Measurements from ENCODE around the gene ZNF532. TPM values are rescaled to one million over a fixed set of nuclear protein-coding genes. Genes with fewer than 3 reads are reported as not detected.

ZNF532 gene
- polyA plus RNA-seq, 1 experiment = 75.3 TPM

DNA sequence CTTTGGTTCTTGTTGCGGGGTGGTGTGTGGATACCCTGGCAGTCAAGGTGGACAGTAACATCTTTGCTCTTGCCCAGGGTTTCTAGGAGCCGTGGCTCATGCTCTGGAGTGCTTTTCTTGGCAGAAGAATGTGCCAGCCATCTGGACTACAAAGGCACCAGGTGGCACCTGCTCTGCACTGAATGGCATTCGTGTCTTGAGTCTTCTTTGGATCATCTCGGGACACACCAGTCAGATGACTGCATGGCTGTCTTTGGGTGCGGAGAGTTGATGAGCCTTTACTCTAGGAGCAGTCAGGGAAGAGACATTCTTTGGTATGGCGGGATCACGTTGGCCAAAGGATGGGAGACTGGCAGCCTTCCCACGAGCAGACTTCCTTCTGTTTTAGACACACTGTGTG lies 170.9 kb downstream of the ZNF532 start:
- no peaks in the 10 kb centered on the region for H3K27me3 ChIP-seq (ENCODE audit: control insufficient read depth, insufficient read depth, low read length)
- CTCF ChIA-PET = no interaction called here
- POLR2A ChIA-PET = no interaction called here
- DNase-seq (ENCODE audit: low read depth) = no peak
- H3K36me3 ChIP-seq (ENCODE audit: control insufficient read depth, insufficient read depth, low read length) = no peaks in the 10 kb centered on the region
- TF ChIP-seq, protein P1, sequence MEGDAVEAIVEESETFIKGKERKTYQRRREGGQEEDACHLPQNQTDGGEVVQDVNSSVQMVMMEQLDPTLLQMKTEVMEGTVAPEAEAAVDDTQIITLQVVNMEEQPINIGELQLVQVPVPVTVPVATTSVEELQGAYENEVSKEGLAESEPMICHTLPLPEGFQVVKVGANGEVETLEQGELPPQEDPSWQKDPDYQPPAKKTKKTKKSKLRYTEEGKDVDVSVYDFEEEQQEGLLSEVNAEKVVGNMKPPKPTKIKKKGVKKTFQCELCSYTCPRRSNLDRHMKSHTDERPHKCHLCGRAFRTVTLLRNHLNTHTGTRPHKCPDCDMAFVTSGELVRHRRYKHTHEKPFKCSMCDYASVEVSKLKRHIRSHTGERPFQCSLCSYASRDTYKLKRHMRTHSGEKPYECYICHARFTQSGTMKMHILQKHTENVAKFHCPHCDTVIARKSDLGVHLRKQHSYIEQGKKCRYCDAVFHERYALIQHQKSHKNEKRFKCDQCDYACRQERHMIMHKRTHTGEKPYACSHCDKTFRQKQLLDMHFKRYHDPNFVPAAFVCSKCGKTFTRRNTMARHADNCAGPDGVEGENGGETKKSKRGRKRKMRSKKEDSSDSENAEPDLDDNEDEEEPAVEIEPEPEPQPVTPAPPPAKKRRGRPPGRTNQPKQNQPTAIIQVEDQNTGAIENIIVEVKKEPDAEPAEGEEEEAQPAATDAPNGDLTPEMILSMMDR (IDR thresholded peaks at IDR 0.05; ENCODE audit: insufficient read depth, low read depth, low read length) = no peak
- no peak overlapping the region for H3K4me3 ChIP-seq (ENCODE audit: low read depth, low read length)

Small RNA genes lying within 50 kb of the gene (small RNA-seq; reads per million reads assigned to genes)
- gene RF00096 (ENCODE audit: insufficient read length, low read depth, low replicate concordance) (not detected), gene RNU2-69P (ENCODE audit: insufficient read length, low read depth, low replicate concordance) (not detected)

Other genes starting within 250 kb of the ZNF532 start
- 81.8 and 107 TPM in 2 replicates for gene ALPK2, start 235.8 kb upstream of the ZNF532 start, polyA plus RNA-seq (2011; rRNA removed)
- 11.4 and 22.9 TPM in 2 replicates for gene MALT1, start 193.4 kb upstream of the ZNF532 start, polyA plus RNA-seq (2011; rRNA removed)